ENCODE results near the gene CEP250. TPM values are rescaled to one million over a fixed set of nuclear protein-coding genes. Genes with fewer than 3 reads are reported as not detected.

Gene CEP250
- total RNA-seq, 1 experiment from 2014 or later = 42.3 TPM

DNA sequence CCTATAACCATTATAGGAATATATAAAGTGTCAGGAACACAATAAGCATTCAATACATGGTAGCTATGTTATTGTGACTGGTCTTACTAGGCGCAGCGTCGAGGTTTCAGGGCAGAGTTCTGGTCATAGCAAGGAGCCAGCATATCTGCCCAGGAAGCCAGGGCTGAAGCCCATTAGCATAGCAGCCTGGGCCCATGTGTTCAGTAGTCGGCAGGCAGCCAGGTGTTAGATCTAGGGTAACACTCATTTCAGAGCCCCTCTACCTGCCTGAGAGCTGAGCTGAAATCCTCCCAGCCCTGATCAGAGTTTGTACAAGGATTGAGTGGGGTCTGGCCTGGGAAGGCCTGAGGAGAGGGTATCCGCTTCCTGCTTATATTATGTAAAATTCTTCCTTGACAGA is 41.9 kb downstream of the CEP250 start:
- H3K27ac ChIP-seq (ENCODE audit: low read depth, low read length) = no peak overlapping the region
- H3K79me2 ChIP-seq (ENCODE audit: insufficient read depth, low read length) = no peaks in the 10 kb centered on the region
- POLR2A ChIA-PET = no interaction called here
- TF ChIP-seq RAD21 (IDR thresholded peaks at IDR 0.05; ENCODE audit: low read depth) (no peak), JUND (IDR thresholded peaks at IDR 0.05) (no peak), SRF (IDR thresholded peaks at IDR 0.05; ENCODE audit: low read depth) (no peak), CEBPB (IDR thresholded peaks at IDR 0.05; ENCODE audit: low read depth) (no peak), EZH2phosphoT487 (IDR thresholded peaks at IDR 0.05; ENCODE audit: borderline replicate concordance) (no peak), TCF7L2 (IDR thresholded peaks at IDR 0.05; ENCODE audit: borderline replicate concordance, extremely low read depth, insufficient read depth, insufficient read length) (no peak), YY1 (IDR thresholded peaks at IDR 0.05; ENCODE audit: extremely low read depth, insufficient replicate concordance, low read depth, low read length) (no peak)
- TF ChIP-seq, protein P1, sequence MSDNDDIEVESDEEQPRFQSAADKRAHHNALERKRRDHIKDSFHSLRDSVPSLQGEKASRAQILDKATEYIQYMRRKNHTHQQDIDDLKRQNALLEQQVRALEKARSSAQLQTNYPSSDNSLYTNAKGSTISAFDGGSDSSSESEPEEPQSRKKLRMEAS (IDR thresholded peaks at IDR 0.05) = no peak
- TF ChIP-seq, protein P2, sequence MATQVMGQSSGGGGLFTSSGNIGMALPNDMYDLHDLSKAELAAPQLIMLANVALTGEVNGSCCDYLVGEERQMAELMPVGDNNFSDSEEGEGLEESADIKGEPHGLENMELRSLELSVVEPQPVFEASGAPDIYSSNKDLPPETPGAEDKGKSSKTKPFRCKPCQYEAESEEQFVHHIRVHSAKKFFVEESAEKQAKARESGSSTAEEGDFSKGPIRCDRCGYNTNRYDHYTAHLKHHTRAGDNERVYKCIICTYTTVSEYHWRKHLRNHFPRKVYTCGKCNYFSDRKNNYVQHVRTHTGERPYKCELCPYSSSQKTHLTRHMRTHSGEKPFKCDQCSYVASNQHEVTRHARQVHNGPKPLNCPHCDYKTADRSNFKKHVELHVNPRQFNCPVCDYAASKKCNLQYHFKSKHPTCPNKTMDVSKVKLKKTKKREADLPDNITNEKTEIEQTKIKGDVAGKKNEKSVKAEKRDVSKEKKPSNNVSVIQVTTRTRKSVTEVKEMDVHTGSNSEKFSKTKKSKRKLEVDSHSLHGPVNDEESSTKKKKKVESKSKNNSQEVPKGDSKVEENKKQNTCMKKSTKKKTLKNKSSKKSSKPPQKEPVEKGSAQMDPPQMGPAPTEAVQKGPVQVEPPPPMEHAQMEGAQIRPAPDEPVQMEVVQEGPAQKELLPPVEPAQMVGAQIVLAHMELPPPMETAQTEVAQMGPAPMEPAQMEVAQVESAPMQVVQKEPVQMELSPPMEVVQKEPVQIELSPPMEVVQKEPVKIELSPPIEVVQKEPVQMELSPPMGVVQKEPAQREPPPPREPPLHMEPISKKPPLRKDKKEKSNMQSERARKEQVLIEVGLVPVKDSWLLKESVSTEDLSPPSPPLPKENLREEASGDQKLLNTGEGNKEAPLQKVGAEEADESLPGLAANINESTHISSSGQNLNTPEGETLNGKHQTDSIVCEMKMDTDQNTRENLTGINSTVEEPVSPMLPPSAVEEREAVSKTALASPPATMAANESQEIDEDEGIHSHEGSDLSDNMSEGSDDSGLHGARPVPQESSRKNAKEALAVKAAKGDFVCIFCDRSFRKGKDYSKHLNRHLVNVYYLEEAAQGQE (IDR thresholded peaks at IDR 0.05; ENCODE audit: low read depth) = no peak
- TF ChIP-seq, protein P3, sequence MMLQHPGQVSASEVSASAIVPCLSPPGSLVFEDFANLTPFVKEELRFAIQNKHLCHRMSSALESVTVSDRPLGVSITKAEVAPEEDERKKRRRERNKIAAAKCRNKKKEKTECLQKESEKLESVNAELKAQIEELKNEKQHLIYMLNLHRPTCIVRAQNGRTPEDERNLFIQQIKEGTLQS (IDR thresholded peaks at IDR 0.05) = no peak
- H2AFZ ChIP-seq (ENCODE audit: low read depth, low read length, poor library complexity, severe bottlenecking) = no peak overlapping the region
- ATAC-seq (no peak), DNase-seq (ENCODE audit: low read depth, low spot score) (no peak)
- intact Hi-C loops (cut with micrococcal nuclease) = no loop called here
- no peaks in the 10 kb centered on the region for H3K27me3 ChIP-seq (ENCODE audit: insufficient read depth, low read length)
- CTCF ChIA-PET = no interaction called here
- H3K4me3 ChIP-seq (replicated peaks in 1 of 2; ENCODE audit: low read depth in 1 of 2, low read length in 2 of 2) = no peak overlapping the region
- no TSS peak for BruUV-seq (replicated peaks)
- no peaks in the 10 kb centered on the region for H4K20me1 ChIP-seq (ENCODE audit: insufficient read depth)
- RAD21 ChIA-PET (ENCODE audit: low non-redundant PET in 1 of 2, low total read pairs in 2 of 2, uncharacterized antibody in 2 of 2, unreplicated experiment in 2 of 2) = no interaction called here
- H3K9me2 ChIP-seq (ENCODE audit: insufficient read depth) = no peaks in the 10 kb centered on the region
- peaks cover 36 to 50% of the 10 kb centered on the region in 2 experiments; a peak in 3 of 4 replicates for H3K36me3 ChIP-seq (ENCODE audit: control insufficient read depth in 1 of 2, insufficient read depth in 2 of 2, low read length in 2 of 2)
- no peaks in the 10 kb centered on the region for H3K9me3 ChIP-seq (ENCODE audit: control insufficient read depth in 1 of 2, insufficient read depth in 1 of 2, low read depth in 1 of 2, low read length in 2 of 2)
- H3K4me2 ChIP-seq (ENCODE audit: low read length) = no peak overlapping the region
- H3K9ac ChIP-seq (ENCODE audit: low read length) = no peak overlapping the region
- H3K4me1 ChIP-seq (ENCODE audit: control insufficient read depth in 1 of 2, insufficient read depth in 2 of 2, low read length in 2 of 2) = no peaks in the 10 kb centered on the region

All from HCT116 (cell line).